Activated naive CD4-positive, alpha-beta T cell treated with anti-CD3 and anti-CD28 coated beads, Interleukin-2, amount 50 U/mL, for 24 hours (primary cell): ENCODE measurements around the gene AHCYL2.

Experiments used
- H3K27ac Mint-ChIP-seq: one replicate; pipeline ENCODE4 v1.8.0; 2021; ENCODE audit warnings: mild to moderate bottlenecking, mixed read lengths
- H3K27me3 Mint-ChIP-seq: one replicate; pipeline ENCODE4 v1.8.0; 2021; ENCODE audit warnings: mixed read lengths
- H3K36me3 Mint-ChIP-seq: one replicate; pipeline ENCODE4 v1.8.0; 2021; ENCODE audit warnings: mixed read lengths
- H3K4me1 Mint-ChIP-seq: one replicate; pipeline ENCODE4 v1.8.0; 2021; ENCODE audit warnings: mixed read lengths
- H3K4me3 Mint-ChIP-seq: one replicate; pipeline ENCODE4 v1.8.0; 2021; ENCODE audit warnings: mild to moderate bottlenecking, mixed read lengths
- H3K9me3 Mint-ChIP-seq: one replicate; pipeline ENCODE4 v1.8.0; 2021; ENCODE audit warnings: mixed read lengths

Gene AHCYL2

GRCh38 chr7:129256221-129256620, 31.4 kb downstream of the AHCYL2 start:
- Mint-ChIP-seq H3K27me3 (no peaks in the 10 kb centered on the region), H3K9me3 (no peaks in the 10 kb centered on the region), H3K27ac (no peak overlapping the region), H3K4me3 (no peak overlapping the region), H3K4me1 (peaks cover 42% of the 10 kb centered on the region), H3K36me3 (peaks cover 4% of the 10 kb centered on the region)

- peaks cover 34% of the 10 kb centered on the region for H3K4me1 Mint-ChIP-seq
- no peaks in the 10 kb centered on the region for H3K9me3 Mint-ChIP-seq
- H3K27ac Mint-ChIP-seq, result no peak overlapping the region
- H3K27me3 Mint-ChIP-seq, result no peaks in the 10 kb centered on the region
- no peak overlapping the region for H3K4me3 Mint-ChIP-seq
- peaks cover 4% of the 10 kb centered on the region for H3K36me3 Mint-ChIP-seq
Observed at GRCh38 chr7:129257168-129257567, 32.3 kb downstream of the AHCYL2 start.

- H3K9me3 Mint-ChIP-seq, result no peaks in the 10 kb centered on the region
- peaks cover 4% of the 10 kb centered on the region for H3K36me3 Mint-ChIP-seq
- H3K4me3 Mint-ChIP-seq, result peak overlapping the region; percentile 54
- peak overlapping the region; percentile 59 for H3K27ac Mint-ChIP-seq
- peaks cover 29% of the 10 kb centered on the region for H3K4me1 Mint-ChIP-seq
- H3K27me3 Mint-ChIP-seq, result no peaks in the 10 kb centered on the region
Observed at GRCh38 chr7:129258649-129259389, 34.0 kb downstream of the AHCYL2 start.

GRCh38 chr7:129262324-129262723, 37.5 kb downstream of the AHCYL2 start:
- Mint-ChIP-seq H3K36me3 (peaks cover 2% of the 10 kb centered on the region), H3K27ac (no peak overlapping the region), H3K4me3 (no peak overlapping the region), H3K9me3 (no peaks in the 10 kb centered on the region), H3K27me3 (no peaks in the 10 kb centered on the region), H3K4me1 (peaks cover 30% of the 10 kb centered on the region)

DNA sequence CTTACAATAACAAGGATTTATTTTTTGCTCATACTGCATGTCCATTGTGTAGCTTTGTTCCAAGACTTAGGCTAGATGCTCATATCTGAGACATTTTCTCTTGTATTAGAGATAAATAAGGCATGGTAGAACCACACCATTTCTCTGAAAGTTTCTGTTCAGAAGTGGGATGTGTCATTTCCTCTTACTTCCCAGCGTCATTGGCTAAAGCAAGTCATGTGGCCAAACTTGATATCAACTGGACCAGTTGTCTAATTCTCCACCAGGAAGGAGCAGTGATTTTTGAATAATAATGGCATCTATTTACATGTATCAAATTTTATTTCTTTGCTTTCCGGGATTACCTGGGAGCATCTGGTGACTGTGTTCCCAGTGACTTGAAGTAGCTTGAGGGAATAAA, 38.3 kb downstream of the AHCYL2 start:
- H3K27ac Mint-ChIP-seq, result no peak overlapping the region
- H3K4me3 Mint-ChIP-seq, result no peak overlapping the region
- H3K36me3 Mint-ChIP-seq, result peaks cover 2% of the 10 kb centered on the region
- H3K4me1 Mint-ChIP-seq, result peaks cover 27% of the 10 kb centered on the region
- H3K9me3 Mint-ChIP-seq, result no peaks in the 10 kb centered on the region
- H3K27me3 Mint-ChIP-seq, result no peaks in the 10 kb centered on the region

DNA sequence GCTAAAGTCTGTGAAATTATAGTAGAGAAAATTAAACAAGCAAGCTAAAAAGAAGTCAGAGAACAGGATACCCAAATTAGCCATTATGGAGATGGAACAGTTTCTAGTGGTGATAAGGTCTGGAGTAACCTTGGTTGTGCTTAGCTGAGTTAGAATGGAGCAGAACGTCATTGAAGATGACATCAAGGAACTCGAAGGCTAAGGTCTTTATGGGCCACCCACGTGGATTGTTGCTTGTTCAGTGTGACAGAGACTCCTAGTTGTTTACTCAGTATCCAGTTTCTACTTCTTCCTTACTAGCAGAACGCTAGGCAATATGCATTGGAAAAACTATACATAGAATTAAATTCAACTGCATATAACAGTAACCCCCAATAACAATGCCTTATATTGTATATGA, 39.7 kb downstream of the AHCYL2 start:
- Mint-ChIP-seq H3K9me3 (no peaks in the 10 kb centered on the region), H3K4me1 (peaks cover 15% of the 10 kb centered on the region), H3K27ac (no peak overlapping the region), H3K27me3 (no peaks in the 10 kb centered on the region), H3K4me3 (no peak overlapping the region), H3K36me3 (peaks cover 2% of the 10 kb centered on the region)

DNA sequence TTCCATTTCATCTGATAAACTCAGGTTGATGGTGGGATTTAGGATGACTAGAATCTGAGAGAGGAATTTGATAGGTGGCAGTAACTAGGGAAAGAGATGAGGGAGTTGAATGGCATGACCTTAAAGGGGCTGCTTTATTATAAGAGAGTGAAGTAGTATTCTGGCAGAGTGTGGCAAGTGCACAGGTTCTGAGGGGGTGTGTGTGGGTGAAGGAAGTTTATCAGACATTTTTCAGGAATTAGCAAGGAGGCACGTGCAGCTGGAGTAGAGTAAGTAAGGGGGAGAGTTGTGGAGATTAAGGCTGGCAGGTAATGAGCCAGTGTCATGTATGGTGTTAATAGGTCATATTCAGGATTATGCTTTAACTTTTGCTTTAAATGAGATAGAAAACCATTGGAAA, 40.5 kb downstream of the AHCYL2 start:
- Mint-ChIP-seq H3K27me3 (no peaks in the 10 kb centered on the region), H3K9me3 (no peaks in the 10 kb centered on the region), H3K27ac (no peak overlapping the region), H3K4me3 (no peak overlapping the region), H3K4me1 (peaks cover 7% of the 10 kb centered on the region), H3K36me3 (no peaks in the 10 kb centered on the region)

DNA sequence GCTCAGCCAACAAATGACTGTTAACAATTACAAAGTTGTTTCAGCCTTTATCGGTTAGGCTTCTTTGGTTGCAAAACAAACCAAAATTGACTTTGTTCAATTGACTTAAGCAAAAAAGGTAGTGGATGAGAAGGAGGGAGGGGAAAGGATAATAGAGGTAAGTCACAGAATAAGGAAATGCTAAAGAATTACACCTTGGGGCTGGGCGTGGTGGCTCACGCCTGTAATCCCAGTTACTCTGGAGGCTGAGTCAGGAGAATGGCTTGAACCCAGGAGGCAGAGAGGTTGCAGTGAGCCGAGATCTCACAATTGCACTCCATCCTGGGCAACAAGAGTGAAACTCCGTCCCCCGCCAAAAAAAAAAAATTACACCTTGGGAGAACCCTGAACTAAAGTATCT, 41.4 kb downstream of the AHCYL2 start:
- Mint-ChIP-seq H3K27me3 (no peaks in the 10 kb centered on the region), H3K36me3 (no peaks in the 10 kb centered on the region), H3K4me1 (peaks cover 6% of the 10 kb centered on the region), H3K9me3 (no peaks in the 10 kb centered on the region), H3K4me3 (no peak overlapping the region), H3K27ac (no peak overlapping the region)

- Mint-ChIP-seq H3K9me3 (no peaks in the 10 kb centered on the region), H3K4me3 (no peak overlapping the region), H3K4me1 (peaks cover 12% of the 10 kb centered on the region), H3K27ac (no peak overlapping the region), H3K27me3 (no peaks in the 10 kb centered on the region), H3K36me3 (no peaks in the 10 kb centered on the region)
Observed at GRCh38 chr7:129270077-129270476, 45.2 kb downstream of the AHCYL2 start.

- Mint-ChIP-seq H3K4me1 (peaks cover 12% of the 10 kb centered on the region), H3K36me3 (no peaks in the 10 kb centered on the region), H3K27ac (peak overlapping the region; percentile 41), H3K4me3 (peak overlapping the region; percentile 70), H3K9me3 (no peaks in the 10 kb centered on the region), H3K27me3 (no peaks in the 10 kb centered on the region)
Observed at GRCh38 chr7:129271500-129272355, 46.9 kb downstream of the AHCYL2 start.

GRCh38 chr7:129273936-129274335, 49.1 kb downstream of the AHCYL2 start:
- Mint-ChIP-seq H3K4me3 (no peak overlapping the region), H3K36me3 (peaks cover 2% of the 10 kb centered on the region), H3K4me1 (peaks cover 6% of the 10 kb centered on the region), H3K9me3 (no peaks in the 10 kb centered on the region), H3K27me3 (no peaks in the 10 kb centered on the region), H3K27ac (no peak overlapping the region)

- Mint-ChIP-seq H3K9me3 (no peaks in the 10 kb centered on the region), H3K4me3 (no peak overlapping the region), H3K36me3 (peaks cover 3% of the 10 kb centered on the region), H3K27me3 (no peaks in the 10 kb centered on the region), H3K4me1 (no peaks in the 10 kb centered on the region), H3K27ac (no peak overlapping the region)
Observed at GRCh38 chr7:129277629-129278028, 52.8 kb downstream of the AHCYL2 start.

GRCh38 chr7:129278688-129279087, 53.9 kb downstream of the AHCYL2 start:
- H3K9me3 Mint-ChIP-seq, result no peaks in the 10 kb centered on the region
- H3K36me3 Mint-ChIP-seq, result peaks cover 3% of the 10 kb centered on the region
- no peaks in the 10 kb centered on the region for H3K4me1 Mint-ChIP-seq
- H3K27ac Mint-ChIP-seq, result no peak overlapping the region
- H3K4me3 Mint-ChIP-seq, result no peak overlapping the region
- H3K27me3 Mint-ChIP-seq, result no peaks in the 10 kb centered on the region

- Mint-ChIP-seq H3K27ac (no peak overlapping the region), H3K27me3 (no peaks in the 10 kb centered on the region), H3K9me3 (no peaks in the 10 kb centered on the region), H3K4me1 (no peaks in the 10 kb centered on the region), H3K4me3 (no peak overlapping the region), H3K36me3 (peaks cover 3% of the 10 kb centered on the region)
Observed at GRCh38 chr7:129279757-129280156, 54.9 kb downstream of the AHCYL2 start.

GRCh38 chr7:129281163-129281562, 56.3 kb downstream of the AHCYL2 start:
- no peaks in the 10 kb centered on the region for H3K27me3 Mint-ChIP-seq
- H3K4me3 Mint-ChIP-seq, result no peak overlapping the region
- H3K9me3 Mint-ChIP-seq, result no peaks in the 10 kb centered on the region
- peaks cover 4% of the 10 kb centered on the region for H3K36me3 Mint-ChIP-seq
- H3K4me1 Mint-ChIP-seq, result no peaks in the 10 kb centered on the region
- no peak overlapping the region for H3K27ac Mint-ChIP-seq

DNA sequence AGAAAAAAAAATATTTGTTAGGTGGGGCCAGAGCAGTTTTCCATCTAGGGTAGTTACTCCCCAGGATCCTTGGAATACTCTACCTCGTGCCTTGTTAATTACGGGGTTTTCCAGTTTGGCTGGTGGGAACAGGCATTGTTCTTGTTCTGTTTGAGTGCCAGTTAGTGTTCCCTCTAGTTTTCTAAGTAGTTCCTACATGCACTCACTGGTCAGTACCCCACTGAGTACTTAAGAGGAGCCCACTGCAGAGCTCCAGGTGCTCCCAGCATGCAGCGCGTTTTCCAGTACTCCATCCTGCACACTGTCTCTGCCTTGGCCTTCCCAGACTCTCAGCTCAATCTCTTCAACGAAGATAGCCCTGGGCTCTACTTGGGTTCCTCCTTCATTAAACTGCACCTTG, 58.0 kb downstream of the AHCYL2 start:
- Mint-ChIP-seq H3K4me3 (no peak overlapping the region), H3K27ac (no peak overlapping the region), H3K9me3 (no peaks in the 10 kb centered on the region), H3K4me1 (no peaks in the 10 kb centered on the region), H3K27me3 (no peaks in the 10 kb centered on the region), H3K36me3 (peaks cover 5% of the 10 kb centered on the region)
